ENCODE data around the gene SEPTIN8.
A peak's percentile ranks its signal among the peaks of the same experiment; 100 is the strongest.

SEPTIN8 gene

GRCh38 chr5:132771503-132771998 lies 5.5 kb downstream of the SEPTIN8 start:
- H3K4me3 ChIP-seq (ENCODE audit: low read depth, low read length): no peak overlapping the region
- peak; percentile 32 for DNase-seq (ENCODE audit: low read depth)

- DNase-seq (ENCODE audit: low read depth): no peak
- no peak overlapping the region for H3K4me3 ChIP-seq (ENCODE audit: low read depth, low read length)
Measured at GRCh38 chr5:132770476-132771159, 6.4 kb downstream of the SEPTIN8 start.

GRCh38 chr5:132768485-132768868 lies 8.6 kb downstream of the SEPTIN8 start:
- no peak for DNase-seq (ENCODE audit: low read depth)
- no peak overlapping the region for H3K4me3 ChIP-seq (ENCODE audit: low read depth, low read length)

- H3K4me3 ChIP-seq (ENCODE audit: low read depth, low read length): no peak overlapping the region
- no peak for DNase-seq (ENCODE audit: low read depth)
Measured at GRCh38 chr5:132767150-132767549, 9.9 kb downstream of the SEPTIN8 start.

GRCh38 chr5:132766806-132767055 lies 10.3 kb downstream of the SEPTIN8 start:
- no peak overlapping the region for H3K4me3 ChIP-seq (ENCODE audit: low read depth, low read length)
- no peak for DNase-seq (ENCODE audit: low read depth)

GRCh38 chr5:132766020-132766805 lies 10.8 kb downstream of the SEPTIN8 start:
- no peak overlapping the region for H3K4me3 ChIP-seq (ENCODE audit: low read depth, low read length)
- DNase-seq (ENCODE audit: low read depth): no peak

GRCh38 chr5:132765311-132766019 lies 11.6 kb downstream of the SEPTIN8 start:
- H3K4me3 ChIP-seq (ENCODE audit: low read depth, low read length): no peak overlapping the region
- DNase-seq (ENCODE audit: low read depth): no peak

- no peak for DNase-seq (ENCODE audit: low read depth)
Measured at GRCh38 chr5:132764671-132765238, 12.3 kb downstream of the SEPTIN8 start.

GRCh38 chr5:132764051-132764450 lies 13.0 kb downstream of the SEPTIN8 start:
- no peak overlapping the region for H3K4me3 ChIP-seq (ENCODE audit: low read depth, low read length)
- DNase-seq (ENCODE audit: low read depth): no peak

More at GRCh38 chr5:132764671-132765238, 12.3 kb downstream of the SEPTIN8 start:
- no peak overlapping the region for H3K4me3 ChIP-seq (ENCODE audit: low read depth, low read length)

- DNase-seq (ENCODE audit: low read depth): no peak
- H3K4me3 ChIP-seq (ENCODE audit: low read depth, low read length): no peak overlapping the region
Measured at GRCh38 chr5:132763181-132764036, 13.6 kb downstream of the SEPTIN8 start.

GRCh38 chr5:132762246-132763000 lies 14.6 kb downstream of the SEPTIN8 start:
- H3K4me3 ChIP-seq (ENCODE audit: low read depth, low read length): no peak overlapping the region
- no peak for DNase-seq (ENCODE audit: low read depth)

GRCh38 chr5:132761321-132762240 lies 15.5 kb downstream of the SEPTIN8 start:
- H3K4me3 ChIP-seq (ENCODE audit: low read depth, low read length): no peak overlapping the region
- no peak for DNase-seq (ENCODE audit: low read depth)

GRCh38 chr5:132760601-132761317 lies 16.3 kb downstream of the SEPTIN8 start:
- no peak overlapping the region for H3K4me3 ChIP-seq (ENCODE audit: low read depth, low read length)
- DNase-seq (ENCODE audit: low read depth): no peak

GRCh38 chr5:132760049-132760420 lies 17.0 kb downstream of the SEPTIN8 start:
- H3K4me3 ChIP-seq (ENCODE audit: low read depth, low read length): no peak overlapping the region
- DNase-seq (ENCODE audit: low read depth): no peak

- no peak for DNase-seq (ENCODE audit: low read depth)
- H3K4me3 ChIP-seq (ENCODE audit: low read depth, low read length): no peak overlapping the region
Measured at GRCh38 chr5:132759114-132760048, 17.7 kb downstream of the SEPTIN8 start.

GRCh38 chr5:132758451-132758850 lies 18.6 kb downstream of the SEPTIN8 start:
- no peak overlapping the region for H3K4me3 ChIP-seq (ENCODE audit: low read depth, low read length)
- DNase-seq (ENCODE audit: low read depth): no peak

Measured in skeletal muscle cell (primary cell).